Vagina (tissue), 2 donors: ENCODE data around the gene ANP32B.

Experiments
- POLR2A ChIP-seq, 2 donors: fragments of 450-650 bp; IDR thresholded peaks; one replicate each; pipeline ENCODE4 v1.6.1; 2017; ENCODE audit warnings: antibody characterized with exemption in 2 of 2, mild to moderate bottlenecking in 2 of 2, moderate library complexity in 2 of 2
- POLR2AphosphoS5 ChIP-seq, 2 donors: sonication (generic); formaldehyde crosslinking; IDR thresholded peaks; one replicate each; pipeline ENCODE4 v1.9.0; 2017; ENCODE audit warnings: antibody characterized with exemption in 2 of 2, mild to moderate bottlenecking in 2 of 2, low read depth in 1 of 2; ENCODE audit not compliant: insufficient read depth in 1 of 2
- TF ChIP-seq, protein P1 (sequence below), 3 experiments: fragments of 450-650 bp in 2 of 3; fragments of 200-600 bp in 1 of 3; sonication (generic) in 1 of 3; IDR thresholded peaks; one replicate each; pipeline ENCODE4 v1.5.1; 2017 to 2019; ENCODE audit warnings: antibody characterized with exemption in 3 of 3, mild to moderate bottlenecking in 2 of 3, moderate library complexity in 2 of 3

DNA sequence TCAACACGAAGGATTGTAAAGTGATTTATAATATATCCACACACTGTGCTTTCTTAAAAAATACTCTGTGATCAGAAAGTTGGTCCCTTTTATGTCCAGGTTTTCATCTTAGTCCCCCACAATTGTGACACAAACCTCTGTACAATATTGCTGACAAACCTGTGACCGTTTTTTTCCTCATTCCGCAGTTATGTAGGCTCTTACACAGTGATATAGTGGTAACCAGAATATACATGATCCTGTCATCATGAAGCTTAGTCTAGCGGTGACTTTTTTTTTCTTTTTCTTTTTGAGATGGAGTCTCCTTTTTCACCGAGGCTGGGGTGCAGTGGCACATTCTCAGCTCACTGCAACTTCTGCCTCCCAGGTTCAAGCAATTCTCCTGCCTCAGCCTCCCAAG lies 8.7 kb downstream of the ANP32B start:
- no peak for TF ChIP-seq POLR2AphosphoS5 (IDR thresholded peaks at IDR 0.05; ENCODE audit: insufficient read depth in 1 of 2, low read depth in 1 of 2)
- TF ChIP-seq, protein P1, sequence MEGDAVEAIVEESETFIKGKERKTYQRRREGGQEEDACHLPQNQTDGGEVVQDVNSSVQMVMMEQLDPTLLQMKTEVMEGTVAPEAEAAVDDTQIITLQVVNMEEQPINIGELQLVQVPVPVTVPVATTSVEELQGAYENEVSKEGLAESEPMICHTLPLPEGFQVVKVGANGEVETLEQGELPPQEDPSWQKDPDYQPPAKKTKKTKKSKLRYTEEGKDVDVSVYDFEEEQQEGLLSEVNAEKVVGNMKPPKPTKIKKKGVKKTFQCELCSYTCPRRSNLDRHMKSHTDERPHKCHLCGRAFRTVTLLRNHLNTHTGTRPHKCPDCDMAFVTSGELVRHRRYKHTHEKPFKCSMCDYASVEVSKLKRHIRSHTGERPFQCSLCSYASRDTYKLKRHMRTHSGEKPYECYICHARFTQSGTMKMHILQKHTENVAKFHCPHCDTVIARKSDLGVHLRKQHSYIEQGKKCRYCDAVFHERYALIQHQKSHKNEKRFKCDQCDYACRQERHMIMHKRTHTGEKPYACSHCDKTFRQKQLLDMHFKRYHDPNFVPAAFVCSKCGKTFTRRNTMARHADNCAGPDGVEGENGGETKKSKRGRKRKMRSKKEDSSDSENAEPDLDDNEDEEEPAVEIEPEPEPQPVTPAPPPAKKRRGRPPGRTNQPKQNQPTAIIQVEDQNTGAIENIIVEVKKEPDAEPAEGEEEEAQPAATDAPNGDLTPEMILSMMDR (IDR thresholded peaks at IDR 0.05) = no peak
- TF ChIP-seq POLR2A (IDR thresholded peaks at IDR 0.05) = no peak
